ENCODE data around the gene RAB17. TPM values are rescaled to one million over a fixed set of nuclear protein-coding genes. Genes with fewer than 3 reads are reported as not detected.
A peak's percentile ranks its signal among the peaks of the same experiment; 100 is the strongest.

The RAB17 gene
- total RNA-seq, 2 donors from 2014 or later: not detected

DNA sequence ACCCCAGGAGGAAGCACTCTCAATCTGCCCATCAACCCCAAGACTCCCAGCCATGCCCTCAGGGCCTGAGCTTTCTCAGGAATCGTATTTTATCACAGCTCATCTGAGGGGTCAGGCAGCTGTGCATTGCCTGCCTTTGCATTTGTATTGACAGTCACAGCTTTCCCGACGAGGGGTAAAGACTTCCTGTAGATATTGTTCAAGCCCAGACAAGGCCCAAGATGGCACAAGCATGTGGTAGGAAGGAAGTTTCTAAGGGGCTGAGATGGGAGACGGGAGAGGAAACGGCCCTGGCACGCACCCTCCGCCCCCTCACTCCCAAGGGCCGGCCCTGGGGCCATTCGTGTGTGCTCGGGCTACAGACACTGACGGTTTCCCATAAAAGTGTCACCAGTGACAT lies 58.4 kb downstream of the RAB17 start:
- Mint-ChIP-seq H3K4me3 (no peak overlapping the region), H3K4me1 (ENCODE audit: low read depth in 2 of 2) (no peaks in the 10 kb centered on the region), H3K36me3 (no peaks in the 10 kb centered on the region), H3K27ac (no peak overlapping the region), H3K27me3 (peaks cover 2% of the 10 kb centered on the region in 2 donors), H3K9me3 (no peaks in the 10 kb centered on the region)
- ATAC-seq: no peak
- DNase-seq (ENCODE audit: low spot score): no peak

DNA sequence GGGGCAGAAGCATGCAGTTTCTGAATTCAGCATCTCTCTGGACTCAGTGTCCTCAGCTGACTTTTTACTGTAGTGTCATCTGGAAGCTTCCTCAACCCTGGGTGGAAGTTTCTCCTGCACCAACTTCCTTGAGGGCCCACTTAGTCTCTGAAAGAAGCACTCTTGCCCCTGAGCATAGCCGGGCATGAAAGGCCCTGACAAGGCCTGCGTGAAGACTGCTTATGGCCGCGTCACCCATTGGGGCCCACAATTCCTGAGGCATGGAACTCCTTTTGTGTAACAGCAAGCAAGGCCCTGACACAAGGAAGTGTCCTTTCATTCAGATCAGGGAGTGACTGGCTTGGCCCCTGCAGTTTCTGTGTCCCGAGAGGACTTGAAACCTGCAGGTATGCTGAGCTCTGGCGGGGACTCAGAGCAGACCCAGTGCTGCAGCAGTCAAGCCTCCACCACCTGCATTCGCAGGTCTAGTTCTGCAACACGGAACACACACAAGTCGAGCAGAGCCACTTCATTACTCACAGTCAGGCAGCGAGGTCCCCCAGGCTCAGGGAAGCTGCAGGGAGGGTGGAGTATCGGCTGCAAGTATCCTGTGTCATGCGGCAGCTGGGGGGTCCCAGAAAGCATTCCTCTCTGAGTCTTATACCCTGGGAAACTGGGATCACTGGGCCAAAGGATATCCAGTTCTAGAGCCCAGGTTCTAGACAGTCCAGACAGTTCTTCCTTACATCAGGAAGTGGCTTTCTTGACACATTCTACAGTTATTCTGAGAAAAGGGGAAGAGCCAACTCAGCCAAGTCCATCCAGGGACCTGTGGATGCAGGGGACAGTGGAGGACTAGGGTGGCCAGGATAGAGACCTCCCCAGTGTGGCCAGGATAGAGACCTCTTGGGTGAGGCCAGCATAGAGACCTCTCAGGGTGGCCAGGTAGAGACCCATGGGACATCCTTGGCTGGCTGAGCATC lies 59.8 kb downstream of the RAB17 start:
- H3K36me3 Mint-ChIP-seq: no peaks in the 10 kb centered on the region
- H3K27me3 Mint-ChIP-seq: peaks cover 0 to 2% of the 10 kb centered on the region in 2 donors
- ATAC-seq: peak in 1 of 2 donors; percentile 14
- DNase-seq (ENCODE audit: low spot score): peak; percentile 28
- no peak overlapping the region for H3K4me3 Mint-ChIP-seq
- no peak overlapping the region for H3K27ac Mint-ChIP-seq
- no peaks in the 10 kb centered on the region for H3K4me1 Mint-ChIP-seq (ENCODE audit: low read depth in 2 of 2)
- no peaks in the 10 kb centered on the region for H3K9me3 Mint-ChIP-seq

DNA sequence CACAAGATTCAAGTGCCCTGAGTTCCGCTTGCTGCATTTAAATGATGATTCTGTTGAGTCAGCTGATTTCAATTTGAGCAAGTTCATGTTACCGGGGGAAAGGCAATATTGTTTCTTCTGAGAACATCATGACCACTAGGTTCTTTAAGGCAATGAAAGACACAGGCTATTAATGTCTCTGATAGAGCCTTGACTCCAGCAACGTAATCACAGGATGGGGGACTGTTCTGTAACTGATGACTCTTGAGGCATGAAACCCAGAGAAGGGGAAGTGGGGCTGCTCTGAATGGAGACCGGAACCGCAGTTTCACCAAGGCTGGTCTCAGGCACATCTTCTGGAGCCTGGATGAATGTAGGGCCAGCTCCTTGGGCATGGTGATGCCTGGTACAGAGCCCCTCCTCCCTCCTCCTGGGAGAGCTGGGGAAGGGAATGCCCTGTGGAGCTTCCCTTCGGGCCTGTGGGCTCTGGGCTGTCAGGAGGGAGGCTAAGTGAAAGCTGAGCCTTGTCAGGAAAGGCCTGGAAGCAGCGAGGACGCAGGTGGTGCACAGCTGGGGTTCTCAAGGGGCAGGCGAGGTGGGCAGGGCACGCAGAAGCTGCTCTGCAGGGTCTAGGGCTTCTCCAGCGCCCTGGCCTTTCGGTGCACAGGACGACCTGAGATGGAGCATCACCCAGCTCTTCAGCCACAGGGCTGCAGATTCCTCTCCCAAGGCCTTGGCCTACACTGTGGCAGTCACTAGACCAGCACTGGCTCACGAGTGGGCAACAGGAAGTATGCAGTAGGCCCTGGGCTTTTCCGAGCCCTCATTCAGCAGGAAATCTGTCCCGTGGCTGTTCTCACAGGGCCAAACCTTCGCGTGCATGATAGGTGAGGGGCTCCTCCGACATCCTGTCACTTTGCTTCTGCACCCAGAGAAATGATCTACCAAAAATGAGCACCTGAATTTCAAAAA lies 60.8 kb downstream of the RAB17 start:
- ATAC-seq (peak in 1 of 2 donors; percentile 31), DNase-seq (ENCODE audit: low spot score) (peak; percentile 35)
- H3K4me1 Mint-ChIP-seq (ENCODE audit: low read depth in 2 of 2): no peaks in the 10 kb centered on the region
- H3K36me3 Mint-ChIP-seq: no peaks in the 10 kb centered on the region
- H3K4me3 Mint-ChIP-seq: no peak overlapping the region
- no peak overlapping the region for H3K27ac Mint-ChIP-seq
- H3K27me3 Mint-ChIP-seq: peaks cover 0 to 2% of the 10 kb centered on the region in 2 donors
- no peaks in the 10 kb centered on the region for H3K9me3 Mint-ChIP-seq

DNA sequence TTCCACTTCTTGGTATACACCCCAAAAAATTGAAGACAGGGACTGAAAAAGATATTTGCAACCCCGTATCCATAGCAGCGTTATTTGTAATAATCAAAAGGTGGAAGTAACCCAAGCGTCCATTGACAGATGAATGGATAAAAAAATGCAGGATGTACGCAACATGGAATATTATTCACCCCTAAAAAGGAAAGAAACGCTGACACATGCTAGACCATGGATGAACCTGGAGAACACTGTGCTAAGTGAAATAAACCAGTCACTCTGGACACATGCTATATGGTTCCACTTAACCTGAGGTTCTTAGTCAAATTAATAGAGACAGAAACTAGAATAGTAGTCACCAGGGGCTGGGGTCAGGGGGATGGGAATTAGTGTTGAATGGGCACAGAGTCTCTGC lies 62.8 kb downstream of the RAB17 start:
- no peaks in the 10 kb centered on the region for H3K9me3 Mint-ChIP-seq
- ATAC-seq (no peak), DNase-seq (ENCODE audit: low spot score) (no peak)
- no peak overlapping the region for H3K27ac Mint-ChIP-seq
- H3K4me1 Mint-ChIP-seq (ENCODE audit: low read depth in 2 of 2): no peaks in the 10 kb centered on the region
- H3K4me3 Mint-ChIP-seq: no peak overlapping the region
- peaks cover 0 to 2% of the 10 kb centered on the region in 2 donors for H3K27me3 Mint-ChIP-seq
- no peaks in the 10 kb centered on the region for H3K36me3 Mint-ChIP-seq

DNA sequence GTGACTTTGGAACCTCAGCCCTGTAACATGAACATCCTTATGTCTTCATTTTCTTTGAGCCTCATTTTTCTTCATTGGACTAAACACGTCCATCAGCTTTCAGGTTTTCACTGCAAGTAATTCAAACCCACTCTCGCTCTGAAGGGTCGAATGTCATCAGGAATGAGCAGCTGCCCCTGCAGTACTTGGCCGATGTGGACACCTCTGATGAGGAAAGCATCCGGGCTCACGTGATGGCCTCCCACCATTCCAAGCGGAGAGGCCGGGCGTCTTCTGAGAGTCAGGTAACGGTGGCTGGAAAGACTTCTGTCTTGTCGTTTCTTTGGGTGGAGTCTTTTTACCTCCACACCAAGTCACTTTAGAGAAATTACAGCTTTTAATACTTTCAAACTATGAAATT lies 63.3 kb downstream of the RAB17 start:
- H3K36me3 Mint-ChIP-seq: no peaks in the 10 kb centered on the region
- peak; percentile 44 for DNase-seq (ENCODE audit: low spot score)
- H3K4me3 Mint-ChIP-seq: no peak overlapping the region
- H3K9me3 Mint-ChIP-seq: no peaks in the 10 kb centered on the region
- no peaks in the 10 kb centered on the region for H3K4me1 Mint-ChIP-seq (ENCODE audit: low read depth in 2 of 2)
- ATAC-seq: no peak
- H3K27me3 Mint-ChIP-seq: peaks cover 0 to 2% of the 10 kb centered on the region in 2 donors
- H3K27ac Mint-ChIP-seq: no peak overlapping the region

DNA sequence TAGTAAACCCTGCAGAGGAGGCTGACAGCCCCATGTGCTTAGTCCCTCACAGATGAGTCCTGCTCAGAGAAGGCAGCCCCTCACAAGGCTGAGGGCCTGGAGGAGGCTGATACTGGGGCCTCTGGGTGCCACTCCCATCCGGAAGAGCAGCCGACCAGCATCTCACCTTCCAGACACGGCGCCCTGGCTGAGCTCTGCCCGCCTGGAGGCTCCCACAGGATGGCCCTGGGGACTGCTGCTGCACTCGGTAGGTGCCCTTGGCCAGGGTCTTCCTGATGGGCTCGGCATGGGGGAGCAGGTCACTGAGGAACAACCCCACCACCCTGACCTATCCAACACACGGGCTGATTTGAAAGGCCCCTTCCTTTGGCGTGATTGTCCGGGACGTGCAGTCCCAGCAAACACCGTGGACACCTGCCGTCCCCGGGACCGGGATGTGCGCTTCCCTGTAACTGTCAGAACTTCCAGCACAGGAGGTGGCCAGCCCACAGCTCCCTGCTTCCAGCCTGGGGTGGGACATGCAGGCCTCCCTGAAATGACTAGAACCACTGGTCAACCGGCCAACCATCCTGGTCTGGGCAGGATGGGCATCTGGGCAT lies 64.9 kb downstream of the RAB17 start:
- H3K27me3 Mint-ChIP-seq: peaks cover 0 to 2% of the 10 kb centered on the region in 2 donors
- H3K27ac Mint-ChIP-seq: no peak overlapping the region
- no peaks in the 10 kb centered on the region for H3K4me1 Mint-ChIP-seq (ENCODE audit: low read depth in 2 of 2)
- no peaks in the 10 kb centered on the region for H3K9me3 Mint-ChIP-seq
- H3K36me3 Mint-ChIP-seq: no peaks in the 10 kb centered on the region
- no peak overlapping the region for H3K4me3 Mint-ChIP-seq
- DNase-seq (ENCODE audit: low spot score) (no peak), ATAC-seq (peak in 1 of 2 donors; percentile 41)

DNA sequence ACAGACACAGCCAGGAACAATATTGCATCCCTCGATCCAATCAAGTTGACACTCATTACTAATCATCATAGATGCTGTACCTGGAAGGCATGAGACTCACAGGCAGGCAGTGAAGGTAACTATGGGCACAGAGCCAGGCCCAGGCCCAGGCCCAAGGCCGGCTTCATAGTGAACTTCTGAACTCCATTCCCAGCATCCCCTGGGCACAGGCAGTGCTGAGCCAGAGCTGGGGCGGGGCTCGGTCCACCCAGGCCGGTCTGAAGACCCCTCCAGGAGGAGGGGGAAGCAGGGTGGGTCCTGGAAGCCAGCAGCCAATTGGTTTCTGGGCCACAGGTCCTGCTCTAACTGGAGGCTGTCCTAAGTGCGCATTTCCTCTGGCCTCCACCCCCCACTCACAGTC lies 65.9 kb downstream of the RAB17 start:
- peak in 1 of 2 donors; percentile 33 for ATAC-seq
- peaks cover 0 to 2% of the 10 kb centered on the region in 2 donors for H3K27me3 Mint-ChIP-seq
- no peak overlapping the region for H3K27ac Mint-ChIP-seq
- H3K9me3 Mint-ChIP-seq: no peaks in the 10 kb centered on the region
- H3K4me3 Mint-ChIP-seq: no peak overlapping the region
- DNase-seq (ENCODE audit: low spot score): no peak
- H3K36me3 Mint-ChIP-seq: no peaks in the 10 kb centered on the region
- no peaks in the 10 kb centered on the region for H3K4me1 Mint-ChIP-seq (ENCODE audit: low read depth in 2 of 2)

Other genes starting within 250 kb of the RAB17 start
- gene COL6A3, start 176.6 kb downstream of the RAB17 start, total RNA-seq: under 1 TPM in 1 of 2 donors, not detected in 1; 0.11 TPM
- gene MLPH, start 103.5 kb downstream of the RAB17 start, total RNA-seq: not detected
- not detected for gene PRLH, start 24.2 kb downstream of the RAB17 start, total RNA-seq
- gene LRRFIP1, start 36.9 kb upstream of the RAB17 start, total RNA-seq: 100 to 1,000 TPM; 125 to 203 TPM
- 1 to 10 TPM in 1 of 2 donors, under 1 TPM in 1; 0.45 to 3.2 TPM for gene RBM44, start 208.0 kb upstream of the RAB17 start, total RNA-seq

Measured in natural killer cell treated with Interleukin-12 subunit alpha and Interleukin-12 subunit beta and Interleukin-15 and Interleukin-18, amount 100 ng/mL, for 72 hours (primary cell).